Endothelial cell (in vitro differentiated cells): ENCODE results near the gene GAB4. TPM values are rescaled to one million over a fixed set of nuclear protein-coding genes. Genes with fewer than 3 reads are reported as not detected.

Experiments
- DNase-seq: peaks from one replicate; pipeline ENCODE4 v3.0.0; 2021; ENCODE audit warnings: low spot score
- H3K27ac Mint-ChIP-seq: one replicate; pipeline ENCODE4 v1.8.0; 2021; ENCODE audit warnings: mixed read lengths, inconsistent platforms; ENCODE audit not compliant: unreplicated experiment
- H3K27me3 Mint-ChIP-seq: one replicate; pipeline ENCODE4 v1.8.0; 2021; ENCODE audit warnings: mild to moderate bottlenecking, moderate library complexity, mixed read lengths, inconsistent platforms; ENCODE audit not compliant: unreplicated experiment
- H3K36me3 Mint-ChIP-seq: one replicate; pipeline ENCODE4 v1.8.0; 2021; ENCODE audit warnings: mild to moderate bottlenecking, low read depth, mixed read lengths, inconsistent platforms; ENCODE audit not compliant: unreplicated experiment
- H3K4me1 Mint-ChIP-seq: one replicate; pipeline ENCODE4 v1.8.0; 2021; ENCODE audit warnings: mild to moderate bottlenecking, mixed read lengths, inconsistent platforms; ENCODE audit not compliant: unreplicated experiment
- H3K4me3 Mint-ChIP-seq: one replicate; pipeline ENCODE4 v1.8.0; 2021; ENCODE audit warnings: mild to moderate bottlenecking, mixed read lengths, inconsistent platforms; ENCODE audit not compliant: unreplicated experiment
- H3K9me3 Mint-ChIP-seq: one replicate; pipeline ENCODE4 v1.8.0; 2021; ENCODE audit warnings: mixed read lengths, inconsistent platforms; ENCODE audit not compliant: unreplicated experiment
- total RNA-seq: library from RNA; stranded (reverse); fragmentation: NEBNext Ultra II Directional; extraction: Animal tissue kit (Norgen Biotek cat#: 25700); gene quantifications from one replicate; pipeline ENCODE4 v1.2.1, GENCODE V29; 2021; ENCODE audit not compliant: unreplicated experiment
- TF ChIP-seq, protein P1 (sequence below): fragments of 200-600 bp; sonication (generic); IDR thresholded peaks from one replicate; pipeline ENCODE4 v1.5.0; 2021; ENCODE audit warnings: antibody characterized with exemption; ENCODE audit not compliant: unreplicated experiment

The GAB4 gene
- total RNA-seq, 1 donor from 2014 or later, result 0.36 TPM

- Mint-ChIP-seq H3K4me1 (peaks cover 17% of the 10 kb centered on the region), H3K36me3 (peaks cover 15% of the 10 kb centered on the region), H3K27me3 (peaks cover 9% of the 10 kb centered on the region), H3K27ac (no peak overlapping the region), H3K4me3 (no peak overlapping the region), H3K9me3 (peaks cover 14% of the 10 kb centered on the region)
- DNase-seq, result no peak
- TF ChIP-seq, protein P1, sequence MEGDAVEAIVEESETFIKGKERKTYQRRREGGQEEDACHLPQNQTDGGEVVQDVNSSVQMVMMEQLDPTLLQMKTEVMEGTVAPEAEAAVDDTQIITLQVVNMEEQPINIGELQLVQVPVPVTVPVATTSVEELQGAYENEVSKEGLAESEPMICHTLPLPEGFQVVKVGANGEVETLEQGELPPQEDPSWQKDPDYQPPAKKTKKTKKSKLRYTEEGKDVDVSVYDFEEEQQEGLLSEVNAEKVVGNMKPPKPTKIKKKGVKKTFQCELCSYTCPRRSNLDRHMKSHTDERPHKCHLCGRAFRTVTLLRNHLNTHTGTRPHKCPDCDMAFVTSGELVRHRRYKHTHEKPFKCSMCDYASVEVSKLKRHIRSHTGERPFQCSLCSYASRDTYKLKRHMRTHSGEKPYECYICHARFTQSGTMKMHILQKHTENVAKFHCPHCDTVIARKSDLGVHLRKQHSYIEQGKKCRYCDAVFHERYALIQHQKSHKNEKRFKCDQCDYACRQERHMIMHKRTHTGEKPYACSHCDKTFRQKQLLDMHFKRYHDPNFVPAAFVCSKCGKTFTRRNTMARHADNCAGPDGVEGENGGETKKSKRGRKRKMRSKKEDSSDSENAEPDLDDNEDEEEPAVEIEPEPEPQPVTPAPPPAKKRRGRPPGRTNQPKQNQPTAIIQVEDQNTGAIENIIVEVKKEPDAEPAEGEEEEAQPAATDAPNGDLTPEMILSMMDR, result no peak
These were observed 34.3 kb downstream of the GAB4 start for GRCh38 chr22:16973591-16974297.

- peaks cover 20% of the 10 kb centered on the region for H3K4me1 Mint-ChIP-seq
- H3K27me3 Mint-ChIP-seq, result peaks cover 11% of the 10 kb centered on the region
- peaks cover 15% of the 10 kb centered on the region for H3K36me3 Mint-ChIP-seq
- no peak for DNase-seq
- H3K27ac Mint-ChIP-seq, result no peak overlapping the region
- TF ChIP-seq, protein P1, result no peak
- H3K9me3 Mint-ChIP-seq, result peaks cover 20% of the 10 kb centered on the region
- H3K4me3 Mint-ChIP-seq, result peak overlapping the region; percentile 74
These were observed 35.7 kb downstream of the GAB4 start for GRCh38 chr22:16972311-16972710.

DNA sequence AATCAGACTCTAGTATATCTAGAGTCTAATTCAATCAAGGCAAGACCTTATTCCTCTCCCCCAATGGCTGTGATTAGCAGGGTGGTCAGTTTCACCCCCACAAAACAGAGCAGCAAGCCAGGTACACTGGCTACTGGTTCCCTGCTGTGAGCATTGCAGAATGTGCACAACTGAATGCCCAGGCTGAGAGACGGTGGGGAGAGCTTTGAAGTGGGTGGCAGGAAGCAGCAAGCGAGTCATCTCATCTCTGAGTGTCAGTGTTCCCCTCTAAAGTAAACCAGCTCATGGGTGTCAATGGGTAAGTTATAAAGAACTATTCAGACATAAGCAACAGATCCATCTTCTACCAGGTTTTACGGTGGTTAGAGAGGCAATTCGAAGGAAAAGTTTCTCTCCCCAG is 37.6 kb downstream of the GAB4 start:
- no peak overlapping the region for H3K4me3 Mint-ChIP-seq
- peaks cover 11% of the 10 kb centered on the region for H3K27me3 Mint-ChIP-seq
- H3K9me3 Mint-ChIP-seq, result peaks cover 21% of the 10 kb centered on the region
- no peak overlapping the region for H3K27ac Mint-ChIP-seq
- H3K4me1 Mint-ChIP-seq, result peaks cover 20% of the 10 kb centered on the region
- TF ChIP-seq, protein P1, result no peak
- peaks cover 15% of the 10 kb centered on the region for H3K36me3 Mint-ChIP-seq
- no peak for DNase-seq

DNA sequence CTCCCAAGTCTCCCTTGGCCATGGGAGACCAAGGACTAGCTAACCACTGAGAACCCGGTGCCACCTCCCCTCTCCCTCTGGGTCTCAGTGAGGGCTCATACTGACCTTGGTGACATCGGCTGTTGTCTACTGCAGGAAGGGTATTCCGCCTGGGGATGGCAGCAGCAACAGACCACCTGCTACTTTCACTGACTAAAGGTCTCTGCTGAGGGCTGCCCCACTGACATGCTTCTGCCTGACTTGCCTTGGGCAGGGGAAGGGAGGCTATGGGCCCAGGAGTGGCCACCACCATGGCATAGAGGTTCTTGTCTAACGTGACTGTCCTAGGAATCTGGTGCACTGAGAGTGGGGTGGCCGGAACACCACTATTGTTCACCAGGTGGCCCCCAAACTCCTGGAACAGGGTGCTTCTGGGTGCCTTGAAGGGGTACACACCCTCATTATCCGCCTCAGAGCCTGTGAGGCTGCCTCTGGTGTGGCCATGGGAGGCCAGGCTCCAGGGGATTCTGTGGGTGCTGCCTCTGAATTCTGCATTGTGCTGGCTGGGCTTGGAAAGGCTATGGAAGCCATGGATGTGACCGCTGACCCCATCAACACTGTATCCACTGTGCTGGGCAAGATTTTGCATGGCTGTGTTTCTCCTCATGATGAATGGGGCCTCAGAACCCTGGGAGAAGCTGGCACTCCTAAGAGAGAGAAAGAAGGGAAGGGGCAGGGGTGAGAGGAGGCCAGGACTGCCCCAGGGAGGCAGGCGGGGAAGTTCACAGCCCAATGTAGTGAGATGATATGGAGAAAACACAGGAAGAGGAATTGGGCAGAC is 38.3 kb downstream of the GAB4 start:
- peaks cover 15% of the 10 kb centered on the region for H3K36me3 Mint-ChIP-seq
- peaks cover 21% of the 10 kb centered on the region for H3K9me3 Mint-ChIP-seq
- DNase-seq, result no peak
- TF ChIP-seq, protein P1, result no peak
- H3K4me1 Mint-ChIP-seq, result peaks cover 20% of the 10 kb centered on the region
- H3K4me3 Mint-ChIP-seq, result no peak overlapping the region
- H3K27ac Mint-ChIP-seq, result no peak overlapping the region
- peaks cover 13% of the 10 kb centered on the region for H3K27me3 Mint-ChIP-seq

DNA sequence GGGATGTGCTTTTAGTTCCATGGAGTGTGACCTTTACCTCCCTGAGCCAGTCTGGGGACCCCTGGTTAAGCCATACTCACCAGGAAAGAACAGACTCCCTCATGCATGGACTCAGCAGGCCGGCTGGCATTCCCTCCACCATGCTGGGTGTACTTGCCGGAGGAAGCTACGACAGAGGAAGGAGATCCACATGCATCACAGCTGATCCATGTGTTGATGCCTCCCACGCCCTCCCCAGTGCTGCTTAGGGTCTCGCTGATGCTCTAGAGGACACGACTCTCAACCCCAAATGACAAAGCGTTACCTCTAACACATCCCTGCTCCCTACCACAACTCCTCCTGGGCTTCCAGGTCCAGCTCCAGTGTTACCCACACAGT is 39.8 kb downstream of the GAB4 start:
- H3K4me1 Mint-ChIP-seq, result peaks cover 15% of the 10 kb centered on the region
- DNase-seq, result no peak
- H3K4me3 Mint-ChIP-seq, result no peak overlapping the region
- H3K9me3 Mint-ChIP-seq, result peaks cover 21% of the 10 kb centered on the region
- TF ChIP-seq, protein P1, result no peak
- H3K36me3 Mint-ChIP-seq, result peaks cover 12% of the 10 kb centered on the region
- H3K27ac Mint-ChIP-seq, result no peak overlapping the region
- peaks cover 10% of the 10 kb centered on the region for H3K27me3 Mint-ChIP-seq
